Subcutaneous adipose tissue (tissue), 4 donors: ENCODE data around the gene SUSD3. TPM values are rescaled to one million over a fixed set of nuclear protein-coding genes. Genes with fewer than 3 reads are reported as not detected.

Source experiments
- total RNA-seq, 4 donors: library from RNA; depleted of rRNA; stranded (reverse); fragments of >200 nt; gene quantifications; one replicate each; pipeline ENCODE4 v1.1.0, GENCODE V29; 2016
- TF ChIP-seq, protein P1 (sequence below): fragments of 450-650 bp; IDR thresholded peaks from one replicate; pipeline ENCODE4 v1.5.1; 2016; ENCODE audit warnings: low read depth, mild to moderate bottlenecking, control low read depth, antibody characterized with exemption, moderate library complexity

SUSD3 gene
- total RNA-seq, 4 donors from 2014 or later: 1.1 to 2.2 TPM; not detected in 2

DNA sequence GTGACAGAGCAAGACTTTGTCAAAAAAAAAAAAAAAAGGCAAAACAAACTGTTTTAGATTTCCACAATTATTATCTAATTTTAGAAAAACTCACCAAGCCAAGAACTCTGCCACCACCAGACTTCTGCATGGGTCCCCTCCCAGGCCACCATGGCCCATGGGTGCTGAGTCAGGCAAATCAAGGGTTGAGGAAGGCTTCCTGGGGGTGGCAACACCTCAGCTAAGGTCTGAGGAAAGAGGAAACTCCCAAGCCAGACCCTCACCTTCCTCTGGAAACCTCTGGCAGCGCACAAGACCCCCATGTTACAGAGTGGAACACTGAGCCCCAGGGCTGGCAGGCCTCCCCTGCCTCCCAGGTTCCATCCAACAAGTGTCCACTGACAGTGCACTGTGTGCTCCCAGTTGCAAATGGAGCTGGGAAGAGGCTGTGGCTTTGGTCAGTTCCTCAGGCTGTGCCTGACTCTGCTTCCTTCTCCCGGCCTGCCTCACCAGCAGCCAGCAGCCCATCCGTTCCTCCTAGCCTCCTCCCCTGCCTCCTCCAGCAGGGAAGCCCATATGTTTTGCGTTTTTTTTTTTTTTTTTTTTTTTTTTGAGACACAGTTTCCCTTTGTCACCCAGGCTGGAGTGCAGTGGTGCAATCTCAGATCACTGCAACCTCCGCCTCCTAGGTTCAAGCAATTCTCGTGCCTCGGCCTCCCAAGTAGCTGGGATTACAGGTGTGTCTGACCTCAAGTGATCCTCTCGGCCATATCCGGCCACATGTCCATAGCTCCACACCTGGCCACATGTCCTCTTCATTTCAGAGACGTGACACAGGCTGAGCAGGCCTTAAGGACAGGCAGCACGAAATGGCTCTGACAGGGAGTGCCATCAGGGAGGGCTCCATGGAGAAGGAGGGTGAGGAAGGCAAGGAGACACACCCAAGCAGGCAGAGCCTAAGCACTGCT is 3.5 kb upstream of the SUSD3 start:
- TF ChIP-seq, protein P1, sequence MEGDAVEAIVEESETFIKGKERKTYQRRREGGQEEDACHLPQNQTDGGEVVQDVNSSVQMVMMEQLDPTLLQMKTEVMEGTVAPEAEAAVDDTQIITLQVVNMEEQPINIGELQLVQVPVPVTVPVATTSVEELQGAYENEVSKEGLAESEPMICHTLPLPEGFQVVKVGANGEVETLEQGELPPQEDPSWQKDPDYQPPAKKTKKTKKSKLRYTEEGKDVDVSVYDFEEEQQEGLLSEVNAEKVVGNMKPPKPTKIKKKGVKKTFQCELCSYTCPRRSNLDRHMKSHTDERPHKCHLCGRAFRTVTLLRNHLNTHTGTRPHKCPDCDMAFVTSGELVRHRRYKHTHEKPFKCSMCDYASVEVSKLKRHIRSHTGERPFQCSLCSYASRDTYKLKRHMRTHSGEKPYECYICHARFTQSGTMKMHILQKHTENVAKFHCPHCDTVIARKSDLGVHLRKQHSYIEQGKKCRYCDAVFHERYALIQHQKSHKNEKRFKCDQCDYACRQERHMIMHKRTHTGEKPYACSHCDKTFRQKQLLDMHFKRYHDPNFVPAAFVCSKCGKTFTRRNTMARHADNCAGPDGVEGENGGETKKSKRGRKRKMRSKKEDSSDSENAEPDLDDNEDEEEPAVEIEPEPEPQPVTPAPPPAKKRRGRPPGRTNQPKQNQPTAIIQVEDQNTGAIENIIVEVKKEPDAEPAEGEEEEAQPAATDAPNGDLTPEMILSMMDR: no peak

DNA sequence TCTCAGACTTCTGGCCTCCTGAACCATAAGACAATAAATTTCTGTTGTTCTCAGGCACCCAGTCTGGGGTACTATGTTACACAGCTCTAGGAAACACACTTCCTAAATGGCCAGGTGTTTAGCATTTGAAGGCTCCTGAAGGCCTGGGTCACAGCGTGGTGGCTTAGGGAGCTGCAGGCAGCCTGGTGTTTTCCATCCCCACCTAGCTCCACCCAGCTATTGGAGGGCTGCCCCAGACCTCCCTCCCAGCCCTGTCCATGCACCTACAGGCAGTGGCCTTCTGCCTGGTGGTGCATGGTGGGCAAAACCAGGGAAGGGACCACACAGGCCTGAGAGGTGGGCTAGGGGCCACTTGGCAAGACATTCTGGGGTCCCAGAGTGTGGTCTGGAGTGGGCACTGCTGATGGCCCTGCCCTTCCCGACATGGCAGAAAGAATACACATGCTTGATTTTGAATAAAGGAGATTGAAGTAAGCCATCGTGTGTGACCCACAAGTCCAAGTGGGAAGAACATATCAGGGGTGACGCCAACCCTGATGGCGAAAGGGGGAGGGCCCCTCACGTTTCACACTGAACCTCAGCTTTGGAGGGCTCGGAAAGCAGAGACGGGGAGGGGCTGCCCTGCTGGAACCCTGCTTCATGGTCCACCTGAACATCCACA is 1.3 kb upstream of the SUSD3 start:
- TF ChIP-seq, protein P1: no peak

DNA sequence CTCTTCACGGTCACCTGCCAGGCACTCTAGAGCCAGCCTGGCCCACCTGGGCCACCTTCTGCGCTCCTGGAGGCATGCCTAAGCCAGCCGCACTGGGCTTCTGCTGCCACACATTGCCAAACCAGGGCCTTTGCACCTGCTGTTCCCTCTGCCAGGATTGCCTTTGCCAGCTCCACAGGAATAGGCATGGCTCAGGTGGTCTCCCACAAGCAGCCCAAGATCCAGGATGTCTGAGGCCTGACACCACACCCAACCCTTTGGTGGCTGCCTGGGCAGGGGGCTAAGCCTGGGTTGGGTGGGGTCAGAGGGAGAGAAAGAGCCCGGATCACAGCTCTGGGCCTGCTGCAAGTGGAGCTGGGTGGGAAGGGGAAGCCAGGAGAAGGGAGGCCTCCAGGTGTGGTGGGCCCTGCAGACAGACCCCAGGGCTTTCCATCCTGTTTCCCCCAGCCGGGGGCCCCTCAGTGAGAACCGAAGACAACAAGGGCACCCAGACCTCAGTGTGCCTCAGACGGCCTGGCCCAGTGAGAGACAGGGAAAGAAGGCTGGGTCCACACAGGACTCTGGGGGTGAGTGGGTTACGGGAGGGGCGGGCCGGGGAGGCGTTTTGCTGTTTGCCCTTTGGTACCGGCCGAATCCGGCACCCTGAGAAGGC is 672 bp upstream of the SUSD3 start:
- TF ChIP-seq, protein P1: no peak

DNA sequence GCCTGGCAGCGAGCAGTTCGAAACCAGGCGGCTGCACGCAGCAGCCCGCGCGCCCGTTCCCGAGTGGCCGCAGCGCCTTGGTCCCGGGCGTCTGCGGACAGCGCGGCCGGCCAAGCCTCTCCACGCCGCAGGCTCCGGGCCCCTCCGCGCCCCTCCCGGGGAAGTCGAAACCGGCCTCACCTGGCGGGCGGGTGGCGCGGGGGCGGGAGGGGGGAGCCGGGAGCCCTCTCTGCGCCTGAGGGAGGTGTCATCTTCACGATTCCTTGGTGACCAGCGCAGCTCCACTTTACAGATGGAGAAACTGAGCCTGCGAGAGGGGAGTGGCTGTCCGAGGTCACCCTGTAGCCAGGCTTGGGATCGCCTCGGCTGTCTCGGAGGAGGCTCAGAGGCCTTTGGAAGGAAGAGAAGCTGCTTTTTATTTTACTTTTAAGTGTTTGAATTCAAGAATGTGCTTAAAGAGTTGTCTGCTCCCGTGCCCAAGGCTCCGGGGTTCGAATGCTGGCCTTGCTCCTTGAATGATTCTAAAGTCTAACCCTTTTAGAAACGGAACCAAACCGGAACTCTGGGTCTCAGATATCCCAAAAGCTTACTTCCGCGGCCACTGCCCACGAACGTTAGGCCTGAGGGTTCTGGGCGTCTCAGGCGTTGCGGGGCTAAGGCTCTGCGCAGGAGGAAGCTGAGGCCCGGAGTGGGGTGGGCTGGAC is 662 bp downstream of the SUSD3 start:
- TF ChIP-seq, protein P1: no peak

DNA sequence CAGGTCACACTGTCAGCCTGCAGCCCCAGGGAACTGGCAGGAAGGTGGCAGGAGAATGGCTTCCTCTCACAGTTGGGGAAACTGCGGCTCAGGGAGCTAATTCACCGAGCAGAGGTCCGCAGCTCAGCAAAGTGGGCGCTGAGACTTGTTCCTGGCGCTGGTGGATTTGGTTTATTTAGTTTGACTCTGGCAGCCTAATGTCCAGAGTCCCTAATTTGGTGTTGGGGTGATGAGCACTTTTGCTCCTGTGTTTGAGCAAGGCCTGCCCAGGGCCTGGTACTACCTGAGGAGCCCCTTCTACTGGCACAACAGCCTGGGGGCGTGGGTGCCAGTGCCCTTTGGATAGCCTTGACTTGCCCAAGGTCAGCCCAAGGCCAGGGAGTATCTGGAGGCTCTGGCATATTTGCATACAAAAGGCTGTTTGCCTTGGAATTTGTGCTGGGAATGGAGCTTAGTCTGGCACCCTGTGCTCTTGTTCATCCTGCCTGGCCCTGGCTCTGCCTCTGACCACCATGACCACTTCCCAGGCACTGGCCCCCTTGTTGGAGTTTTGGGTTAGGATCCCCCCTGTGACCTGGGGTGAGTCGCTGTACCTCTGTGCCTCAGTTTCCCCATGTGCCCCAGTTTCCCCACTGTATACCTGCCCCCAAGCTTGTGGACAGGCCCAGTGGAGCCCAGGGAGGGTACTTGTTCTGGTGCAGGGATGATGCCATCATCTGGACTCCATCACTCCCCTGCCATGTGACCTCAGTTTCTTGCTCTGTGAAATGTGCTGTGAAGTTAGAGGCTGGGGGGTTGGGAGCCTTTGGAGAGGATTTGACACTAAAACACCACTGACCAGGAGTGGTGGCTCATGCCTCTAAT is 1.4 kb downstream of the SUSD3 start:
- TF ChIP-seq, protein P1: no peak

DNA sequence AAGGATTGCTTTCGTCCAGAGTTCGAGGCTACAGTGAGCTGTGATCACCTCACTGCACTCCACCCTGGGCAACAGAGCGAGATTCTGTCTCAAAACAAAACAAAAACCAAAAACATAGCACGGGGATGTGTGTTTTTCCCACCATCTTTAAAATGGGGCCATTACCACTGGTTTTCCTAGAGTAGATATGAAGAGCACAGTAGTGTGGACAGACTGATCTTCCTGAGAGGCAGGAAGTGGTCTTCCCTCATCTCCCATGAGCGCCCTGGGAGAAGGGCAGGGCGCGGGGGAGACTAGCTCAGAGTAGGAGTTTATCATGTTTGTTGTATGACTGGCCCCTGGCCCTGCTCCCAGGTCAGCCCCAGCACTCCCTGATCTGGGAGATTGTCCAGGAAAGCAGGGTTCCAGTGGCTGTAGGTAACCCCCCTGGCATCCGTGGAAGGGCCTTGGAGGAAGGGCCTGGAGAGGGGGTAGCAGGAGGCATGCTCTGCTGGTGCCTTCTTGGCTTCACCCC is 2.3 kb downstream of the SUSD3 start:
- TF ChIP-seq, protein P1: no peak
